MG63 (cell line): Measurements from ENCODE around the gene MROH8. TPM values are rescaled to one million over a fixed set of nuclear protein-coding genes. Genes with fewer than 3 reads are reported as not detected.
A peak's percentile ranks its signal among the peaks of the same experiment; 100 is the strongest.

ENCODE experiments used
- DNase-seq: peaks from one replicate; pipeline ENCODE4 v3.0.0-alpha.2; 2020
- H3K27me3 ChIP-seq: fragments of 250-450 bp; sonication (Bioruptor Pico); 2 replicates; pipeline ENCODE4 v1.5.1; 2020; ENCODE audit warnings: mild to moderate bottlenecking, moderate library complexity
- H3K36me3 ChIP-seq: fragments of 250-450 bp; sonication (Bioruptor Pico); 2 replicates; pipeline ENCODE4 v1.5.1; 2020; ENCODE audit warnings: mild to moderate bottlenecking, moderate library complexity
- H3K4me3 ChIP-seq: fragments of 250-450 bp; sonication (Bioruptor Pico); 2 replicates; pipeline ENCODE4 v1.5.1; 2020; ENCODE audit warnings: mild to moderate bottlenecking, moderate library complexity
- H3K9me3 ChIP-seq: fragments of 250-450 bp; sonication (Bioruptor Pico); 2 replicates; pipeline ENCODE4 v1.5.1; 2020; ENCODE audit warnings: mild to moderate bottlenecking, moderate library complexity
- total RNA-seq: library from RNA; depleted of rRNA; stranded (reverse); fragments of >200 nt; shearing (Covaris generic); gene quantifications from 2 replicates; pipeline ENCODE4 v1.2.3, GENCODE V29; 2014; ENCODE audit warnings: low replicate concordance

Gene MROH8
- total RNA-seq, 1 experiment from 2014 or later, result 0.63 TPM

- Histone ChIP-seq H3K9me3 (no peaks in the 10 kb centered on the region), H3K4me3 (no peak overlapping the region), H3K27me3 (no peaks in the 10 kb centered on the region), H3K36me3 (peaks cover 85% of the 10 kb centered on the region)
- peak; percentile 65 for DNase-seq
These were observed 23.1 kb upstream of the MROH8 start for GRCh38 chr20:37202267-37202943.

- DNase-seq, result no peak
- Histone ChIP-seq H3K4me3 (no peak overlapping the region), H3K36me3 (peaks cover 84% of the 10 kb centered on the region), H3K9me3 (no peaks in the 10 kb centered on the region), H3K27me3 (no peaks in the 10 kb centered on the region)
These were observed 22.4 kb upstream of the MROH8 start for GRCh38 chr20:37201827-37202162.

- Histone ChIP-seq H3K36me3 (peaks cover 84% of the 10 kb centered on the region), H3K4me3 (no peak overlapping the region), H3K27me3 (no peaks in the 10 kb centered on the region), H3K9me3 (no peaks in the 10 kb centered on the region)
- DNase-seq, result no peak
These were observed 21.8 kb upstream of the MROH8 start for GRCh38 chr20:37200926-37201826.

DNA sequence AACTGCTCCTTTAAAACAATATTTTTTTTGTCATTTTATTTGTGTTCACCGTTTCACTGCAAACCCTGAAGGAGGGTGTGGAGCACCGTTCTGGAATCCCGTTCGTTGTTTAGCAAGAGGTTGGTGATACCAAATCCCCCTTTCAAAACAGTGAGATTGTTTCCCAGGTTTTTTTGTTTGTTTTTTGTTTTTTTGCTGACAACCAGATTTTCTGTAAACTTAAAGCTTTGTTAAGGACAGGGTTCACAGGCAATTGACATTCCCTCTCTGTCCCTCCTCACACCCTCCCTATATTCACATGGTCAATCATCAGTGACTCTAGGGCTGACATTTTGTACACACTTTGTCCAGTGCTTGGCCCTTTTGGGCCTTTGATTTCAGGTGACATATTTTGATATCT, 21.0 kb upstream of the MROH8 start:
- H3K4me3 ChIP-seq, result no peak overlapping the region
- DNase-seq, result no peak
- peaks cover 76% of the 10 kb centered on the region for H3K36me3 ChIP-seq
- no peaks in the 10 kb centered on the region for H3K27me3 ChIP-seq
- H3K9me3 ChIP-seq, result no peaks in the 10 kb centered on the region

GRCh38 chr20:37198932-37199660, 19.7 kb upstream of the MROH8 start:
- Histone ChIP-seq H3K27me3 (no peaks in the 10 kb centered on the region), H3K36me3 (peaks cover 67% of the 10 kb centered on the region), H3K9me3 (no peaks in the 10 kb centered on the region), H3K4me3 (no peak overlapping the region)
- no peak for DNase-seq

- no peaks in the 10 kb centered on the region for H3K27me3 ChIP-seq
- H3K4me3 ChIP-seq, result no peak overlapping the region
- DNase-seq, result no peak
- H3K9me3 ChIP-seq, result no peaks in the 10 kb centered on the region
- peaks cover 50% of the 10 kb centered on the region for H3K36me3 ChIP-seq
These were observed 15.5 kb upstream of the MROH8 start for GRCh38 chr20:37194621-37195417.

DNA sequence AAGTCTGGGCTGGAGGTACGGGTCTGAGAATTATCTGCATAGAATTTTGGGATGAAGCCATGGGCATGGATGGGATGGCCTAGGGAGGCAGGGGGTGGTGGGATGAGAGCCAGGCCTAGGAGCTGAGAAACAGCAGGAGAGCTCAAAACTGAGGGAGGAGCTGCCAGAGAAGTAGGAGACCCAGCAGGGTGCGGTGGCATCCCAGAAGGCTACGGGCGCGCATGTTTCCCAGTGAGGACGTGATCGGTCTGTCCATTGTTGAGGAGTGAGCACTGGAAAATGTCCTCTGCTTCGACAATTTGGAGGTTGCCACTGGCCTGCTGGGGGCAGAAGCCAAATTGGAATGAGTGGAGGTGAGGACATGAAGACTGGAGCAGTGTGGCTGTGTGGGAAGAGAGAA, 14.5 kb upstream of the MROH8 start:
- H3K36me3 ChIP-seq, result peaks cover 50% of the 10 kb centered on the region
- H3K9me3 ChIP-seq, result no peaks in the 10 kb centered on the region
- H3K4me3 ChIP-seq, result no peak overlapping the region
- no peak for DNase-seq
- H3K27me3 ChIP-seq, result no peaks in the 10 kb centered on the region

- Histone ChIP-seq H3K4me3 (no peak overlapping the region), H3K27me3 (no peaks in the 10 kb centered on the region), H3K36me3 (peaks cover 47% of the 10 kb centered on the region), H3K9me3 (no peaks in the 10 kb centered on the region)
- no peak for DNase-seq
These were observed 13.9 kb upstream of the MROH8 start for GRCh38 chr20:37193226-37193625.

- Histone ChIP-seq H3K9me3 (no peaks in the 10 kb centered on the region), H3K4me3 (no peak overlapping the region)
These were observed 12.9 kb upstream of the MROH8 start for GRCh38 chr20:37192137-37192854.

GRCh38 chr20:37190354-37191112, 11.2 kb upstream of the MROH8 start:
- Histone ChIP-seq H3K27me3 (no peaks in the 10 kb centered on the region), H3K9me3 (no peaks in the 10 kb centered on the region), H3K4me3 (no peak overlapping the region), H3K36me3 (peaks cover 53% of the 10 kb centered on the region)
- no peak for DNase-seq

More at GRCh38 chr20:37192137-37192854, 12.9 kb upstream of the MROH8 start:
- peak; percentile 87 for DNase-seq
- Histone ChIP-seq H3K27me3 (no peaks in the 10 kb centered on the region), H3K36me3 (peaks cover 51% of the 10 kb centered on the region)

GRCh38 chr20:37189416-37190016, 10.2 kb upstream of the MROH8 start:
- Histone ChIP-seq H3K27me3 (no peaks in the 10 kb centered on the region), H3K36me3 (peaks cover 62% of the 10 kb centered on the region), H3K9me3 (no peaks in the 10 kb centered on the region), H3K4me3 (no peak overlapping the region)
- no peak for DNase-seq

GRCh38 chr20:37188787-37189186, 9.4 kb upstream of the MROH8 start:
- Histone ChIP-seq H3K4me3 (no peak overlapping the region), H3K9me3 (no peaks in the 10 kb centered on the region), H3K36me3 (peaks cover 67% of the 10 kb centered on the region), H3K27me3 (no peaks in the 10 kb centered on the region)
- DNase-seq, result no peak

- H3K27me3 ChIP-seq, result no peaks in the 10 kb centered on the region
- DNase-seq, result no peak
- H3K9me3 ChIP-seq, result no peaks in the 10 kb centered on the region
- peaks cover 82% of the 10 kb centered on the region for H3K36me3 ChIP-seq
- H3K4me3 ChIP-seq, result no peak overlapping the region
These were observed 6.3 kb upstream of the MROH8 start for GRCh38 chr20:37185686-37186085.

- no peaks in the 10 kb centered on the region for H3K27me3 ChIP-seq
- H3K9me3 ChIP-seq, result no peaks in the 10 kb centered on the region
- H3K4me3 ChIP-seq, result peak overlapping the region; percentile 83
- peak; percentile 36 for DNase-seq
- peaks cover 36% of the 10 kb centered on the region for H3K36me3 ChIP-seq
These were observed 556 bp upstream of the MROH8 start for GRCh38 chr20:37179683-37180524.
